MCF 10A (cell line): ENCODE results near the gene THSD7B. TPM values are rescaled to one million over a fixed set of nuclear protein-coding genes. Genes with fewer than 3 reads are reported as not detected.

Experiments used
- BruUV-seq: library from RNA; stranded (reverse); fragments of 400-500 nt; replicated peaks from 2 replicates; lab custom pipeline; 2021; lab: Mats Ljungman, UMichigan
- CTCF ChIA-PET: fragments of 300-600 bp; sonication (Branson Sonifier 250); formaldehyde crosslinking; extraction: SDS; loops from one replicate; lab custom pipeline; 2021; ENCODE audit warnings: antibody characterized with exemption, inconsistent platforms; lab: Yijun Ruan, JAX
- POLR2A ChIA-PET: fragments of 300-600, 350-650 bp; sonication (Branson Sonifier 250); formaldehyde crosslinking; extraction: SDS; loops from one replicate; lab custom pipeline; 2020; ENCODE audit warnings: antibody characterized with exemption, inconsistent platforms; lab: Yijun Ruan, JAX
- DNase-seq: peaks from one replicate; pipeline ENCODE4 v3.0.0-alpha.2; 2018; ENCODE audit not compliant: unreplicated experiment
- H3K27ac Mint-ChIP-seq: one replicate; pipeline ENCODE4 v1.8.0; 2022; ENCODE audit warnings: mild to moderate bottlenecking, low read depth, mixed read lengths; ENCODE audit not compliant: unreplicated experiment
- H3K27me3 Mint-ChIP-seq: one replicate; pipeline ENCODE4 v1.8.0; 2022; ENCODE audit warnings: mixed read lengths; ENCODE audit not compliant: insufficient read depth, unreplicated experiment
- H3K36me3 Mint-ChIP-seq: one replicate; pipeline ENCODE4 v1.8.0; 2022; ENCODE audit warnings: mild to moderate bottlenecking, moderate library complexity, mixed read lengths; ENCODE audit not compliant: insufficient read depth, unreplicated experiment
- H3K4me1 Mint-ChIP-seq: one replicate; pipeline ENCODE4 v1.8.0; 2022; ENCODE audit warnings: mixed read lengths; ENCODE audit not compliant: insufficient read depth, unreplicated experiment
- H3K4me3 Mint-ChIP-seq: one replicate; pipeline ENCODE4 v1.8.0; 2022; ENCODE audit warnings: mild to moderate bottlenecking, moderate library complexity, mixed read lengths; ENCODE audit not compliant: unreplicated experiment
- H3K9me3 Mint-ChIP-seq: one replicate; pipeline ENCODE4 v1.8.0; 2022; ENCODE audit warnings: mixed read lengths; ENCODE audit not compliant: unreplicated experiment
- intact Hi-C: fragments of 100-400 bp; cut with micrococcal nuclease; formaldehyde crosslinking; loops from 2 replicates; pipeline ENCODE4 v1.14.1; 2022
- total RNA-seq: library from RNA; stranded (reverse); gene quantifications from 2 replicates; pipeline ENCODE4 v1.2.3, GENCODE V29; 2022
- TF ChIP-seq, protein P1 (sequence below): fragments of 200-600 bp; IDR thresholded peaks from one replicate; pipeline ENCODE4 v1.8.0; 2022; ENCODE audit warnings: antibody characterized with exemption, mild to moderate bottlenecking; ENCODE audit not compliant: unreplicated experiment

THSD7B gene
- total RNA-seq, 1 experiment from 2014 or later: not detected

DNA sequence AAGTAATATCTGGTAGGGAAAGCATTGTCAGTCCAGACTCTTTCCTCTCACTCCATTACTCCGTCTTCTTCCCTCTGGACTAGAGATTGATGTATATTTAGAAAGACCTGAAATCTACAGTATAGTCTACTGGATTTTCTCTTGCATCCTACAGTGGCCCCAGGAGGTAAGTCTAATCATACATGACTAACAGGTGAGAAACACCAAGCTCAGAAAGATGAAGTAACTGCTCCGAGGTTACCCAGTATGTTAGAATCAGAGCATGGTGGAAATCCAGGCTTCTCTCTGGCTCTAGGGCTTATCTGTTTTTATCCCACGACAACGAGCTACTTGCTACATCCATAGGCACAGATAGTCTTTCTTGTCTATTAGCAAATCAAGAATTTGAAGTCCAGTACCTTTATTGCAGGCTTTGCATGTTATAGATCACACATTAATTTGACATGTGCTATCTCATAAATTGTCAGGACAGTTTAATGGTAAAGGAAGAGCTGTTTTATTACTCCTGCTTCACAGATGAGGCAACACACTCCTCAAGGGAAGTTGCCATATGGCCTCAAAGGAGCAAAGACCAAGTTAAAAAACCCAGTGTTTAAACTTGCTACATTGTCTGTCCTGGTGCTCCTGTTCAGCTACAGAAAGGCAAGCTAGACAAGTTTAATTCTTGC, 484.3 kb downstream of the THSD7B start:
- H3K4me3 Mint-ChIP-seq: no peak overlapping the region
- no peak for DNase-seq
- no peak overlapping the region for H3K27ac Mint-ChIP-seq
- peaks cover 15% of the 10 kb centered on the region for H3K4me1 Mint-ChIP-seq
- POLR2A ChIA-PET: interaction anchor here (0.6 to 0.8 kb wide), 3 partner anchors 78 to 208 kb away, joined by 3 read pairs; no protein-coding TSS in a partner anchor
- peaks cover 4% of the 10 kb centered on the region for H3K36me3 Mint-ChIP-seq
- TF ChIP-seq, protein P1, sequence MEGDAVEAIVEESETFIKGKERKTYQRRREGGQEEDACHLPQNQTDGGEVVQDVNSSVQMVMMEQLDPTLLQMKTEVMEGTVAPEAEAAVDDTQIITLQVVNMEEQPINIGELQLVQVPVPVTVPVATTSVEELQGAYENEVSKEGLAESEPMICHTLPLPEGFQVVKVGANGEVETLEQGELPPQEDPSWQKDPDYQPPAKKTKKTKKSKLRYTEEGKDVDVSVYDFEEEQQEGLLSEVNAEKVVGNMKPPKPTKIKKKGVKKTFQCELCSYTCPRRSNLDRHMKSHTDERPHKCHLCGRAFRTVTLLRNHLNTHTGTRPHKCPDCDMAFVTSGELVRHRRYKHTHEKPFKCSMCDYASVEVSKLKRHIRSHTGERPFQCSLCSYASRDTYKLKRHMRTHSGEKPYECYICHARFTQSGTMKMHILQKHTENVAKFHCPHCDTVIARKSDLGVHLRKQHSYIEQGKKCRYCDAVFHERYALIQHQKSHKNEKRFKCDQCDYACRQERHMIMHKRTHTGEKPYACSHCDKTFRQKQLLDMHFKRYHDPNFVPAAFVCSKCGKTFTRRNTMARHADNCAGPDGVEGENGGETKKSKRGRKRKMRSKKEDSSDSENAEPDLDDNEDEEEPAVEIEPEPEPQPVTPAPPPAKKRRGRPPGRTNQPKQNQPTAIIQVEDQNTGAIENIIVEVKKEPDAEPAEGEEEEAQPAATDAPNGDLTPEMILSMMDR: no peak
- H3K27me3 Mint-ChIP-seq: no peaks in the 10 kb centered on the region
- H3K9me3 Mint-ChIP-seq: no peaks in the 10 kb centered on the region
- intact Hi-C loops: no loop called here
- CTCF ChIA-PET: interaction anchor here (0.6 to 1.5 kb wide), 4 partner anchors 13 to 826 kb away, joined by 3 to 5 read pairs (median 4); no protein-coding TSS in a partner anchor
- BruUV-seq: no TSS peak

DNA sequence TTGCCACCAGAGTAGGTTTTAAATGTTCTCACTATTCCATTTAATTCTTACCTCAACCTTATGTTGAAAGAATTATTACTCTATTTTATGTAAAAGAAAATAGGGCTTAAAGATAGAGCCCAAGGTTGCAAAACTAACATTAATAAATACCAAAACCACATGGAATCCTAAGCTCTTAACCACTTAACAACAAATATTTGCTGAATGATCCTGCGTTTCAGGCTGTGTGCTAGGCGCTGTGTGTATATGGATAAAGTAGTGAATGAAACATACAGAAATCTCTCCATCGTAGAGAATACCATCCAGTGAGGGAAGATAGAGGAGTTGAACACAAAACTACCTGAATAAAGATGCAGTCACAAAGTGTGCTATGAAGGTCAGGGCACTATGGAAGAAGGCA, 485.1 kb downstream of the THSD7B start:
- H3K4me1 Mint-ChIP-seq: peaks cover 23% of the 10 kb centered on the region
- peaks cover 3% of the 10 kb centered on the region for H3K36me3 Mint-ChIP-seq
- TF ChIP-seq, protein P1: no peak
- no peak overlapping the region for H3K27ac Mint-ChIP-seq
- POLR2A ChIA-PET: interaction anchor here (0.8 kb wide), 1 partner anchor 77 kb away, joined by 3 read pairs; no protein-coding TSS in a partner anchor
- DNase-seq: no peak
- no peaks in the 10 kb centered on the region for H3K27me3 Mint-ChIP-seq
- H3K9me3 Mint-ChIP-seq: no peaks in the 10 kb centered on the region
- CTCF ChIA-PET: interaction anchor here (0.8 to 1.4 kb wide), 2 partner anchors 14 to 827 kb away, joined by 3 to 4 read pairs; no protein-coding TSS in a partner anchor
- H3K4me3 Mint-ChIP-seq: no peak overlapping the region
- no TSS peak for BruUV-seq
- intact Hi-C loops: no loop called here

DNA sequence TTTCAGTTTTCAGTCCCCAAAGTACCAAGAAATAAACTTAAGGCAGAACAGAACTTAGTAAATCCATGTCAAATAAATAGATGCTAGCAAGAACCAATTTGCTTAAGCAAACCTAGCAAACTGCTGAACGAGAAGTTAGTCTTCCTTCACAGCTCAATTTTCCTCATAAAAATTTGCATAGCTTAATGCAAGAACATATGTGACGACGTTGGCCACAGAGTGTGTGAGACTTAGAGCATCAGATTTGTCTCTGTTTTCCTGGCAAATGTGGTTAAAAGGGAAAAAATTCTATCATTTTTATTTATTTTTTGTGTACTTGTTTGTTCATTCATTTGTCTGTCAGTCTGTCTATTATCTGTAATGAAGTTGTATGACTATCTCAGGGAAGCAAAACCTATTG, 485.7 kb downstream of the THSD7B start:
- BruUV-seq: no TSS peak
- Mint-ChIP-seq H3K27me3 (no peaks in the 10 kb centered on the region), H3K4me1 (peaks cover 29% of the 10 kb centered on the region), H3K9me3 (no peaks in the 10 kb centered on the region), H3K4me3 (no peak overlapping the region), H3K36me3 (no peaks in the 10 kb centered on the region), H3K27ac (no peak overlapping the region)
- ChIA-PET POLR2A (no interaction called here), CTCF (interaction anchor here (0.5 to 1.4 kb wide), 2 partner anchors 14 to 131 kb away, joined by 3 to 4 read pairs; no protein-coding TSS in a partner anchor)
- TF ChIP-seq, protein P1: no peak
- DNase-seq: no peak
- intact Hi-C loops: no loop called here

DNA sequence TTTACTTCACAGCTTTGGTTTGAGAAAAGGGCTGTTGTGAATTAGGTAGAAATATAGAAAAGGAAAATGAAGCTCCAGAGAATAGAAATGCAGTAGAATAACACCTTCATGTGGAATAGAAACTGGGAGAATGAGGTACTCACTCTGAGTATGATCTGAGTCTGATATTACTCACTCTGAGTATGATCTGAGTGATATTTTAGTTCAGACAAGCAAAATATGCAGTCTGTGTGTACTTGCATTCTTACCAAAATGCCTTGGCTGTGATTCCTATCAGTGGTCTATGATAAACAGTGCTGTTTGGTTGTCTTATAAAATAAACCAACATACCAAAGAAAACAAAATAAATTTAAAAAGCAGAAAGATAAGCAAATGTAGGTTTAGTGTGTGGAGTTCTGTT, 487.6 kb downstream of the THSD7B start:
- Mint-ChIP-seq H3K9me3 (no peaks in the 10 kb centered on the region), H3K27ac (peak overlapping the region; percentile 78), H3K36me3 (no peaks in the 10 kb centered on the region), H3K27me3 (no peaks in the 10 kb centered on the region), H3K4me1 (peaks cover 35% of the 10 kb centered on the region), H3K4me3 (no peak overlapping the region)
- CTCF ChIA-PET: interaction anchor here (0.6 to 2.5 kb wide), 4 partner anchors 10 to 863 kb away, joined by 3 to 6 read pairs (median 4); no protein-coding TSS in a partner anchor
- no peak for DNase-seq
- POLR2A ChIA-PET: interaction anchor here (0.8 to 1.0 kb wide), 3 partner anchors 25 to 256 kb away, joined by 3 read pairs; no protein-coding TSS in a partner anchor
- no TSS peak for BruUV-seq
- TF ChIP-seq, protein P1: no peak
- intact Hi-C loops: no loop called here
